ENCODE data around the gene SHF.

SHF gene

GRCh38 chr15:45183511-45183910, 4.3 kb downstream of the SHF start:
- Mint-ChIP-seq H3K4me3 (no peak overlapping the region), H3K9me3 (ENCODE audit: low read depth) (no peaks in the 10 kb centered on the region), H3K27me3 (no peaks in the 10 kb centered on the region), H3K36me3 (no peaks in the 10 kb centered on the region), H3K4me1 (ENCODE audit: low read depth) (peaks cover 47% of the 10 kb centered on the region), H3K27ac (no peak overlapping the region)

GRCh38 chr15:45182996-45183395, 4.8 kb downstream of the SHF start:
- H3K9me3 Mint-ChIP-seq (ENCODE audit: low read depth): no peaks in the 10 kb centered on the region
- H3K4me1 Mint-ChIP-seq (ENCODE audit: low read depth): peaks cover 44% of the 10 kb centered on the region
- no peak overlapping the region for H3K4me3 Mint-ChIP-seq
- no peaks in the 10 kb centered on the region for H3K36me3 Mint-ChIP-seq
- H3K27ac Mint-ChIP-seq: peak overlapping the region; percentile 8
- H3K27me3 Mint-ChIP-seq: no peaks in the 10 kb centered on the region

GRCh38 chr15:45181491-45182285, 6.1 kb downstream of the SHF start:
- no peak overlapping the region for H3K27ac Mint-ChIP-seq
- peaks cover 3% of the 10 kb centered on the region for H3K36me3 Mint-ChIP-seq
- H3K4me3 Mint-ChIP-seq: no peak overlapping the region
- H3K27me3 Mint-ChIP-seq: no peaks in the 10 kb centered on the region
- H3K4me1 Mint-ChIP-seq (ENCODE audit: low read depth): peaks cover 40% of the 10 kb centered on the region
- H3K9me3 Mint-ChIP-seq (ENCODE audit: low read depth): no peaks in the 10 kb centered on the region

DNA sequence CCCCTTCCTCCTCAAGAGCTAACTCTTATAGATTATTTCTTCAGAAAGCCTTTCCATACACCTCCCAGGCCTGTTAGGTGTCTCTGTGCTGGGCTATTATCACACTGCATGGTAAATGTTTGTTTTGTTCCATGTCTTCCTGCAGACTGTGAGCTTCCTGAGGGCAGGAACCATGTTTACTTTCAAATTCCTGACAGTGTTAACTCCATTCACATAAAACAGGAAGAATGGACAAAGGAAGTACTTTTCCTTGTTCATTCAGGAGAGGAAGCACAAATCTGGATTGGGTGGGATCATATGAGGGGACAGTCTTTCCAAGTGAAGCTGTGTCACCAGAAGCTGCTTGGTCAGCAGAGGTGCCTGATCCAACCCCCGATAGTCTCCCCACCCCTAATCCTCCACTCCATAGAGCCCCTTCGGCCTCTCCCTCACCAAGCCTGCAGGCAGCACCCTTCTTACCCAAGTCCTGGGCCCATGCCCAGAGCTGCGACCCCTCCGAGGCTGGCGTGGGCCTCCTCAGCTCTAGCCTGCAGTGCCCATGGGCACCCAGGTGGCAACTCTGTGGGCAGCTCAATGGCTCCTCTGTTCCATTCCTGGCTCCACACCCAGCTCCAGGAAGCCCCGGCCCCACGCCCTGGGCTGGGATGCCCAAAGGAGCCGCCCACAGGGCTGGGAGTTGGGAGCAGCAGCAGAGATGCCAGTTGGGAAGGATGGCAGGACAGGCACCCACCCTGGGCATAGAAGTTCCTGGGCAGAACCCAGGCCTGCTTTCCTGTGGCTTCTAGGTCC, 6.9 kb downstream of the SHF start:
- Mint-ChIP-seq H3K9me3 (ENCODE audit: low read depth) (no peaks in the 10 kb centered on the region), H3K4me3 (no peak overlapping the region), H3K4me1 (ENCODE audit: low read depth) (peaks cover 31% of the 10 kb centered on the region), H3K27me3 (no peaks in the 10 kb centered on the region), H3K36me3 (peaks cover 3% of the 10 kb centered on the region), H3K27ac (no peak overlapping the region)

DNA sequence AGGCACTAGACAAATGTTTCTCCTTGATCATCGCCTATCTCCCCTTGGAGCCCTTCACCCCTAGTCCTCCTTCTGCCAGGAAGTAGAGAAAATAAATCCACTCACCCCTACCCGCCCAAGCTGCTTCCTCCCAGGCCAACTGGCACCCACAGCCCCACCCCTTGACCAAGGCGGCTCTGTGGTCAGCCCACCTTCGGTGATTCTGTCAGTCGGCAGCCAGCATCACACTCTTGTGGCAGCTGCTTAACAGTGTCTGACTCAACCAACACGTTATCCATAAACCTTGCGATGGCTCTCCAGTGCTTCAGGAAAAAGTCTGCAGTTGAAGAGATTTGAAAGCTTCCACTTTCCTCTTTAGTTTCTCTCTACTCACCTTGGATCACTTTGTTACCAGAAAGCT, 7.6 kb downstream of the SHF start:
- H3K9me3 Mint-ChIP-seq (ENCODE audit: low read depth): no peaks in the 10 kb centered on the region
- H3K27ac Mint-ChIP-seq: no peak overlapping the region
- peaks cover 26% of the 10 kb centered on the region for H3K4me1 Mint-ChIP-seq (ENCODE audit: low read depth)
- H3K36me3 Mint-ChIP-seq: peaks cover 3% of the 10 kb centered on the region
- no peaks in the 10 kb centered on the region for H3K27me3 Mint-ChIP-seq
- no peak overlapping the region for H3K4me3 Mint-ChIP-seq

DNA sequence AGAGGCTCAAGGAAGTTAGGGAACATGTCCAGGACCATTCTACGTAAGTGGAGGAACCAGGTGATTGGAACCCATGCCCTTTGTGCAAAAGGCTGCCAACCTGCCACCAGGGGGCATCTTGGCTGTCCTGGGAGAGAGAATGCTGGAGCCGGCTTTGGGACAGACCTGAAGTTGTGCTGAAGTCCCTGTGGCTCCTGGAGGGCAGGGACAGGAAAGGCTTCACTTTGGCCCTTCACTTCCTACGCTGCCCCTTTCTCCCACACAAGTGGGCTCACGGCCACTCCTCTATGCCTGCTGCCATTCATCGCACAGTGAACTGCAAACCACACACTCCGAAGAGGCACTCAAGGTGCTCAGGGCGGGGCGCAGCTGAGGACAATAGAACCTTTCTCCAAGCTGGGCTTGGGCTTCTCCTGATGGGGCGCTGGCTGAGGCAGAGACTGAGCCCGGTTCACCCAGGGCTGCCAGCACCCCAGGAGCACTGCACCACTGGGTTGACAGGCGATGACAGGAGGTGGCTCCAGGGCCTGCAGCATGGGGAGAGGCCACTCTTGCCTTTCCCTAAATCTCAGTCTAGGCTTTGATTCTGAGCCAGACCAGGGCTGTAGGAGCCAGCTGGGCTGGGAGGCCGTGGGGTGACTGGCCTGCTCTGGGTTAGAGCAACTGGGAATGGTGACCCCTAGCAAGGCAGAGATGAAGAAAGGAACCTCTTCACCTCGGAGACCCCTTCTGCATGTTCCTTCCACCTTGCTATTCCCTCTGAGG, 8.4 kb downstream of the SHF start:
- H3K4me1 Mint-ChIP-seq (ENCODE audit: low read depth): peaks cover 20% of the 10 kb centered on the region
- no peaks in the 10 kb centered on the region for H3K9me3 Mint-ChIP-seq (ENCODE audit: low read depth)
- H3K27me3 Mint-ChIP-seq: no peaks in the 10 kb centered on the region
- H3K4me3 Mint-ChIP-seq: no peak overlapping the region
- peaks cover 3% of the 10 kb centered on the region for H3K36me3 Mint-ChIP-seq
- H3K27ac Mint-ChIP-seq: no peak overlapping the region

GRCh38 chr15:45177285-45177684, 10.5 kb downstream of the SHF start:
- Mint-ChIP-seq H3K27me3 (no peaks in the 10 kb centered on the region), H3K4me3 (no peak overlapping the region), H3K36me3 (peaks cover 3% of the 10 kb centered on the region), H3K27ac (no peak overlapping the region), H3K9me3 (ENCODE audit: low read depth) (no peaks in the 10 kb centered on the region), H3K4me1 (ENCODE audit: low read depth) (peaks cover 8% of the 10 kb centered on the region)

DNA sequence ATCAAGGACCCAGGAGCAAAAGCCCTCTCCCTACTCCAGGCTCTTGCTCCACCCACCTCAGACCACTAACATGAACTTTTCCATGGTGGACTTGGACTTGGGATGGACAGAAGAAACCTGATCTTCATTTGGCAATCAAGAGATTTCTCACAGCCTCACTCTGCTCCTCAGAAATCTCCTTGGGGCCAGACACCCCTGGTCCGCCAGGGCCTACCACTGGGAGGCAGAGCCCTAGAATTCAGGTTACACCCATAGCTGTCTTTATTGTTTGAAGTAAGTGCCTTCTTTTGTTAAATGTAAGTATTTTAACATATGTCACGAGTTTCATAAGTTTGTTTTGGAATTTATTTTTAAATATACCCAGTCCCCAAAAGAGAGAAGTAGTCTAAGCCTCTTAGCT, 13.2 kb downstream of the SHF start:
- Mint-ChIP-seq H3K4me3 (no peak overlapping the region), H3K27me3 (no peaks in the 10 kb centered on the region), H3K27ac (no peak overlapping the region), H3K9me3 (ENCODE audit: low read depth) (no peaks in the 10 kb centered on the region), H3K4me1 (ENCODE audit: low read depth) (no peaks in the 10 kb centered on the region), H3K36me3 (peaks cover 5% of the 10 kb centered on the region)

GRCh38 chr15:45174069-45174468, 13.7 kb downstream of the SHF start:
- no peaks in the 10 kb centered on the region for H3K9me3 Mint-ChIP-seq (ENCODE audit: low read depth)
- no peaks in the 10 kb centered on the region for H3K4me1 Mint-ChIP-seq (ENCODE audit: low read depth)
- H3K27me3 Mint-ChIP-seq: no peaks in the 10 kb centered on the region
- no peak overlapping the region for H3K27ac Mint-ChIP-seq
- no peak overlapping the region for H3K4me3 Mint-ChIP-seq
- H3K36me3 Mint-ChIP-seq: peaks cover 5% of the 10 kb centered on the region

DNA sequence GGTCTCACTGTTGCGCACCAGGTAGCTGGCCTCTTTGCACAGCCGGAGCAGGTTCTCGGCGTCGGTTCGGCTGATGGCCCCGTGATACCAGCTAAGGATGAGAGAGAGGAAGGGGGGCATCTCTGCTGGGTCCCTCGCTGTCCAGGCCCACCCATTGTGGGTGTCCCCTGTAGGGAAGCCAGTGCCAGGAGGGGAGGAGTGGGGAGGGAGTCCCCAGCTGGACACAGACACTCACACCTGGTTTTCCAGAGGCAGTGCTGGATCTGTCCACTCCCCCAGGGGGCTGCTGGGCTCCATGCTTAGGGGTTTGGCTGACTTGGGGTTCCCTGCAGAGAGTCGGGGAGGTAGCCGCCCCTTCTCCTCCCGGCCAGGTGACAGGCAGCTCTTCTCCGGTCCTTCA, 15.9 kb downstream of the SHF start:
- Mint-ChIP-seq H3K4me1 (ENCODE audit: low read depth) (no peaks in the 10 kb centered on the region), H3K27ac (no peak overlapping the region), H3K4me3 (no peak overlapping the region), H3K9me3 (ENCODE audit: low read depth) (no peaks in the 10 kb centered on the region), H3K36me3 (peaks cover 2% of the 10 kb centered on the region), H3K27me3 (no peaks in the 10 kb centered on the region)

GRCh38 chr15:45169608-45170480, 17.9 kb downstream of the SHF start:
- Mint-ChIP-seq H3K9me3 (ENCODE audit: low read depth) (no peaks in the 10 kb centered on the region), H3K27ac (no peak overlapping the region)

GRCh38 chr15:45168751-45169551, 18.8 kb downstream of the SHF start:
- Mint-ChIP-seq H3K4me1 (ENCODE audit: low read depth) (peaks cover 5% of the 10 kb centered on the region), H3K9me3 (ENCODE audit: low read depth) (no peaks in the 10 kb centered on the region), H3K36me3 (peaks cover 2% of the 10 kb centered on the region), H3K27me3 (no peaks in the 10 kb centered on the region), H3K27ac (no peak overlapping the region), H3K4me3 (peak overlapping the region; percentile 30)

More at GRCh38 chr15:45169608-45170480, 17.9 kb downstream of the SHF start:
- Mint-ChIP-seq H3K27me3 (no peaks in the 10 kb centered on the region), H3K4me3 (no peak overlapping the region), H3K36me3 (peaks cover 2% of the 10 kb centered on the region), H3K4me1 (ENCODE audit: low read depth) (peaks cover 5% of the 10 kb centered on the region)

DNA sequence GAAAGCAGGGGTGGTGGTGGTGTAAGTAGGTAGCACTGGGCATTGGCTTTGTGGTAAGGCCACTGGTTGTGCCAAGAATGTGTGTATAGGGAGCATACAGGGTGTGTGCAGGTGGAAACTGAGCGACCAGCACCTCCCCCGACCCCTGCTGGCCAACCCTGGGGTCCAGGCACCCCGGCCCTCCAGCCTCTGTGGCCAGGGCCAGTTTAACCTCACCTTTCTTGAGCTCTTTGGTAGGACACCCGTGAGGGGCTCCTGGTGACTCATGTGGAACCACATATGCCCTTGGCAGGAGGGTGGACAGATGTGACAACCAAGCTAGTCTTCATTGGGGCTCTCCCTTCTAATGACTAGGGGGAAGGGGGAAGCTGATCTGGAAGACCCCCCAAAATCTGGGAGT, 19.5 kb downstream of the SHF start:
- peaks cover 5% of the 10 kb centered on the region for H3K4me1 Mint-ChIP-seq (ENCODE audit: low read depth)
- no peak overlapping the region for H3K4me3 Mint-ChIP-seq
- peaks cover 2% of the 10 kb centered on the region for H3K36me3 Mint-ChIP-seq
- H3K27me3 Mint-ChIP-seq: no peaks in the 10 kb centered on the region
- no peaks in the 10 kb centered on the region for H3K9me3 Mint-ChIP-seq (ENCODE audit: low read depth)
- H3K27ac Mint-ChIP-seq: no peak overlapping the region

Data from activated naive CD8-positive, alpha-beta T cell (primary cell).